Transverse colon (tissue), 4 donors: Measurements from ENCODE around the gene SRXN1.

Experiments
- CTCF ChIP-seq, 5 experiments: fragments of 200-600 bp in 3 of 5; fragments of 450-650 bp in 2 of 5; sonication (generic) in 3 of 5; IDR thresholded peaks; 1 replicate in 2 of 5; 2 replicates in 3 of 5; pipeline ENCODE4 v1.5.1; 2016 to 2017; ENCODE audit warnings: antibody characterized with exemption in 5 of 5, inconsistent platforms in 3 of 5, mild to moderate bottlenecking in 2 of 5, moderate library complexity in 1 of 5
- POLR2AphosphoS5 ChIP-seq, 3 donors: sonication (generic); formaldehyde crosslinking; IDR thresholded peaks; one replicate each; pipeline ENCODE4 v1.6.1; 2016; ENCODE audit warnings: antibody characterized with exemption in 3 of 3

- no peak for TF ChIP-seq CTCF (IDR thresholded peaks at IDR 0.05)
- no peak for TF ChIP-seq POLR2AphosphoS5 (IDR thresholded peaks at IDR 0.05)
Measured at GRCh38 chr20:698276-698675, 45.3 kb upstream of the SRXN1 start.
